ENCODE data around the gene FAM83C. TPM values are rescaled to one million over a fixed set of nuclear protein-coding genes. Genes with fewer than 3 reads are reported as not detected.
A peak's percentile ranks its signal among the peaks of the same experiment; 100 is the strongest.

The FAM83C gene
- total and polyA plus RNA-seq, 10 of the 15 experiments (the other 5 are each of a cell fraction or from before 2014, with no cell fraction given) = not detected

DNA sequence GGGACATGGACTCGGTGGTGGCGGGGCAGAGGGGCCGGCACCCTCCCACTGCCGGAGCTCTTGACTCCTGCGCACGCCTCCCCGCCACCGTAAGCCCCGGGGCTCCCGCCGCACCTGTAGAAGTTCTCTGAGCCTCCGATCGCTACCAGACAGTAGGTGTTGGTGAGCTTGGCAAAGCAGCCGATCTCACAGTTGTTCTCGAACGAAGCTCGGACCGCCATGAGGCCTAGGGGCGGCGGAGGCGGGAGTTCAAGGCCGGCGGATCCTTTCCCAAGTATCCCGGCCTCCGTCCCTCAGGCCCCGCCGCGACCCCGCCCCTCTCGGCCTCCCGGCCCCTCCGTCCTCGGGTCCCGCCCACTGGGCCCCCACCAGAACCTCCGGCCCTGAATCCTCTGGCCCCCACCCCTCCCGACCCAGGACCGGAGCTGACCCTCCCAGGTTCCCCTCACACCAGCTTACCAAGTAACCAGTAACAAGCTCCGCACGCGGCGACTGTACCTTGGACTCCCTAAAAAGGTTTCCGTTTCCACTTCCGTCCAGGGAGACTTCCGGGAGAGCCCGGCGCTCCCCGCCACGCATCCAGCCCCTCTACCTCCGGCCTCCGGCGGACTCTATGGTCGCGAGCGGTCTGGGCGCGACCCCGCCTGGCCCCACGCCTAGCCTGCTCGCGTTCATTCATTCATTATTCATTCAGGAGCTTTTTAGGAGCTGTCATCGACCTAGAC is 7.8 kb downstream of the FAM83C start, which contains the start of gene EIF6 (continued):
- peak; percentile 64; the same call in 1 of the 2 replicates for TF ChIP-seq SMAD5 (IDR thresholded peaks at IDR 0.05; ENCODE audit: low read depth)
- TF ChIP-seq MTA3 (IDR thresholded peaks at IDR 0.05; ENCODE audit: borderline replicate concordance, low read length) = no peak
- peak; percentile 92 for TF ChIP-seq GABPA (IDR thresholded peaks at IDR 0.05; ENCODE audit: low read depth)
- no peak for TF ChIP-seq ESRRA (IDR thresholded peaks at IDR 0.05; ENCODE audit: low read length)
- 0 out of 2 replicates have a peak, but pooled peaks have one; percentile 13 for TF ChIP-seq CHD2 (IDR thresholded peaks at IDR 0.05; ENCODE audit: borderline replicate concordance, low read depth, low read length)
- TF ChIP-seq DPF2 (IDR thresholded peaks at IDR 0.05) = 0 out of 2 replicates have a peak, but pooled peaks have one; percentile 38
- TF ChIP-seq, protein P1, sequence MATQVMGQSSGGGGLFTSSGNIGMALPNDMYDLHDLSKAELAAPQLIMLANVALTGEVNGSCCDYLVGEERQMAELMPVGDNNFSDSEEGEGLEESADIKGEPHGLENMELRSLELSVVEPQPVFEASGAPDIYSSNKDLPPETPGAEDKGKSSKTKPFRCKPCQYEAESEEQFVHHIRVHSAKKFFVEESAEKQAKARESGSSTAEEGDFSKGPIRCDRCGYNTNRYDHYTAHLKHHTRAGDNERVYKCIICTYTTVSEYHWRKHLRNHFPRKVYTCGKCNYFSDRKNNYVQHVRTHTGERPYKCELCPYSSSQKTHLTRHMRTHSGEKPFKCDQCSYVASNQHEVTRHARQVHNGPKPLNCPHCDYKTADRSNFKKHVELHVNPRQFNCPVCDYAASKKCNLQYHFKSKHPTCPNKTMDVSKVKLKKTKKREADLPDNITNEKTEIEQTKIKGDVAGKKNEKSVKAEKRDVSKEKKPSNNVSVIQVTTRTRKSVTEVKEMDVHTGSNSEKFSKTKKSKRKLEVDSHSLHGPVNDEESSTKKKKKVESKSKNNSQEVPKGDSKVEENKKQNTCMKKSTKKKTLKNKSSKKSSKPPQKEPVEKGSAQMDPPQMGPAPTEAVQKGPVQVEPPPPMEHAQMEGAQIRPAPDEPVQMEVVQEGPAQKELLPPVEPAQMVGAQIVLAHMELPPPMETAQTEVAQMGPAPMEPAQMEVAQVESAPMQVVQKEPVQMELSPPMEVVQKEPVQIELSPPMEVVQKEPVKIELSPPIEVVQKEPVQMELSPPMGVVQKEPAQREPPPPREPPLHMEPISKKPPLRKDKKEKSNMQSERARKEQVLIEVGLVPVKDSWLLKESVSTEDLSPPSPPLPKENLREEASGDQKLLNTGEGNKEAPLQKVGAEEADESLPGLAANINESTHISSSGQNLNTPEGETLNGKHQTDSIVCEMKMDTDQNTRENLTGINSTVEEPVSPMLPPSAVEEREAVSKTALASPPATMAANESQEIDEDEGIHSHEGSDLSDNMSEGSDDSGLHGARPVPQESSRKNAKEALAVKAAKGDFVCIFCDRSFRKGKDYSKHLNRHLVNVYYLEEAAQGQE (IDR thresholded peaks at IDR 0.05; ENCODE audit: low read depth, low read length) = no peak
- TF ChIP-seq SPI1 (IDR thresholded peaks at IDR 0.05; ENCODE audit: borderline replicate concordance, insufficient read depth, low read depth, low read length) = peak; percentile 56; the same call in 1 of the 2 replicates
- TF ChIP-seq, protein P2, sequence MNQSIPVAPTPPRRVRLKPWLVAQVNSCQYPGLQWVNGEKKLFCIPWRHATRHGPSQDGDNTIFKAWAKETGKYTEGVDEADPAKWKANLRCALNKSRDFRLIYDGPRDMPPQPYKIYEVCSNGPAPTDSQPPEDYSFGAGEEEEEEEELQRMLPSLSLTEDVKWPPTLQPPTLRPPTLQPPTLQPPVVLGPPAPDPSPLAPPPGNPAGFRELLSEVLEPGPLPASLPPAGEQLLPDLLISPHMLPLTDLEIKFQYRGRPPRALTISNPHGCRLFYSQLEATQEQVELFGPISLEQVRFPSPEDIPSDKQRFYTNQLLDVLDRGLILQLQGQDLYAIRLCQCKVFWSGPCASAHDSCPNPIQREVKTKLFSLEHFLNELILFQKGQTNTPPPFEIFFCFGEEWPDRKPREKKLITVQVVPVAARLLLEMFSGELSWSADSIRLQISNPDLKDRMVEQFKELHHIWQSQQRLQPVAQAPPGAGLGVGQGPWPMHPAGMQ (IDR thresholded peaks at IDR 0.05; ENCODE audit: borderline replicate concordance) = no peak
- no peak for TF ChIP-seq CEBPB (IDR thresholded peaks at IDR 0.05; ENCODE audit: borderline replicate concordance in 1 of 2, low read depth in 2 of 2, low read length in 2 of 2)
- TF ChIP-seq ZNF24 (IDR thresholded peaks at IDR 0.05) = peak; percentile 83
- TF ChIP-seq PAX5 (IDR thresholded peaks at IDR 0.05; ENCODE audit: borderline replicate concordance, low read depth, low read length) = 0 out of 2 replicates have a peak, but pooled peaks have one; percentile 10
- peak; percentile 67; the same call in 1 of the 2 replicates for TF ChIP-seq CBFB (IDR thresholded peaks at IDR 0.05; ENCODE audit: low read depth)
- TF ChIP-seq, protein P3, sequence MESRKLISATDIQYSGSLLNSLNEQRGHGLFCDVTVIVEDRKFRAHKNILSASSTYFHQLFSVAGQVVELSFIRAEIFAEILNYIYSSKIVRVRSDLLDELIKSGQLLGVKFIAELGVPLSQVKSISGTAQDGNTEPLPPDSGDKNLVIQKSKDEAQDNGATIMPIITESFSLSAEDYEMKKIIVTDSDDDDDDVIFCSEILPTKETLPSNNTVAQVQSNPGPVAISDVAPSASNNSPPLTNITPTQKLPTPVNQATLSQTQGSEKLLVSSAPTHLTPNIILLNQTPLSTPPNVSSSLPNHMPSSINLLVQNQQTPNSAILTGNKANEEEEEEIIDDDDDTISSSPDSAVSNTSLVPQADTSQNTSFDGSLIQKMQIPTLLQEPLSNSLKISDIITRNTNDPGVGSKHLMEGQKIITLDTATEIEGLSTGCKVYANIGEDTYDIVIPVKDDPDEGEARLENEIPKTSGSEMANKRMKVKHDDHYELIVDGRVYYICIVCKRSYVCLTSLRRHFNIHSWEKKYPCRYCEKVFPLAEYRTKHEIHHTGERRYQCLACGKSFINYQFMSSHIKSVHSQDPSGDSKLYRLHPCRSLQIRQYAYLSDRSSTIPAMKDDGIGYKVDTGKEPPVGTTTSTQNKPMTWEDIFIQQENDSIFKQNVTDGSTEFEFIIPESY (IDR thresholded peaks at IDR 0.05) = no peak
- TF ChIP-seq, protein P4, sequence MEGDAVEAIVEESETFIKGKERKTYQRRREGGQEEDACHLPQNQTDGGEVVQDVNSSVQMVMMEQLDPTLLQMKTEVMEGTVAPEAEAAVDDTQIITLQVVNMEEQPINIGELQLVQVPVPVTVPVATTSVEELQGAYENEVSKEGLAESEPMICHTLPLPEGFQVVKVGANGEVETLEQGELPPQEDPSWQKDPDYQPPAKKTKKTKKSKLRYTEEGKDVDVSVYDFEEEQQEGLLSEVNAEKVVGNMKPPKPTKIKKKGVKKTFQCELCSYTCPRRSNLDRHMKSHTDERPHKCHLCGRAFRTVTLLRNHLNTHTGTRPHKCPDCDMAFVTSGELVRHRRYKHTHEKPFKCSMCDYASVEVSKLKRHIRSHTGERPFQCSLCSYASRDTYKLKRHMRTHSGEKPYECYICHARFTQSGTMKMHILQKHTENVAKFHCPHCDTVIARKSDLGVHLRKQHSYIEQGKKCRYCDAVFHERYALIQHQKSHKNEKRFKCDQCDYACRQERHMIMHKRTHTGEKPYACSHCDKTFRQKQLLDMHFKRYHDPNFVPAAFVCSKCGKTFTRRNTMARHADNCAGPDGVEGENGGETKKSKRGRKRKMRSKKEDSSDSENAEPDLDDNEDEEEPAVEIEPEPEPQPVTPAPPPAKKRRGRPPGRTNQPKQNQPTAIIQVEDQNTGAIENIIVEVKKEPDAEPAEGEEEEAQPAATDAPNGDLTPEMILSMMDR (IDR thresholded peaks at IDR 0.05 in 2 of 3, conservative IDR thresholded peaks at IDR 0.05 in 1 of 3; ENCODE audit: control insufficient read depth in 2 of 3, extremely low read depth in 1 of 3, insufficient read depth in 1 of 3, low read depth in 3 of 3, low read length in 3 of 3) = no peak
- TF ChIP-seq JUND (IDR thresholded peaks at IDR 0.05; ENCODE audit: low read depth, low read length) = no peak
- no peak for TF ChIP-seq RAD51 (IDR thresholded peaks at IDR 0.05)
- TF ChIP-seq MEF2A (IDR thresholded peaks at IDR 0.05; ENCODE audit: insufficient read depth, low read depth, low read length) = 0 out of 2 replicates have a peak, but pooled peaks have one; percentile 32
- TF ChIP-seq NR2F1 (conservative IDR thresholded peaks at IDR 0.05) = peak; percentile 56
- TF ChIP-seq, protein P5, sequence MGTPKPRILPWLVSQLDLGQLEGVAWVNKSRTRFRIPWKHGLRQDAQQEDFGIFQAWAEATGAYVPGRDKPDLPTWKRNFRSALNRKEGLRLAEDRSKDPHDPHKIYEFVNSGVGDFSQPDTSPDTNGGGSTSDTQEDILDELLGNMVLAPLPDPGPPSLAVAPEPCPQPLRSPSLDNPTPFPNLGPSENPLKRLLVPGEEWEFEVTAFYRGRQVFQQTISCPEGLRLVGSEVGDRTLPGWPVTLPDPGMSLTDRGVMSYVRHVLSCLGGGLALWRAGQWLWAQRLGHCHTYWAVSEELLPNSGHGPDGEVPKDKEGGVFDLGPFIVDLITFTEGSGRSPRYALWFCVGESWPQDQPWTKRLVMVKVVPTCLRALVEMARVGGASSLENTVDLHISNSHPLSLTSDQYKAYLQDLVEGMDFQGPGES (IDR thresholded peaks at IDR 0.05) = no peak
